Stomach (tissue), 9 donors: ENCODE data around the gene ZNF827. TPM values are rescaled to one million over a fixed set of nuclear protein-coding genes. Genes with fewer than 3 reads are reported as not detected.

Experiments
- DNase-seq, 2 donors: peaks; one replicate each; pipeline versions ENCODE4 v3.0.0 to v3.0.0-alpha.2; 2013 to 2019
- H3K27ac ChIP-seq, 5 donors: fragments of 200-600 bp in 4 of 5; sonication (generic) in 4 of 5; one replicate each; pipeline ENCODE4 v1.5.1; 2013 to 2019; ENCODE audit warnings: mild to moderate bottlenecking in 1 of 5, moderate library complexity in 1 of 5
- H3K27me3 ChIP-seq, 3 donors: fragments of 200-600 bp; sonication (generic); one replicate each; pipeline ENCODE4 v1.5.1; 2017 to 2019; ENCODE audit warnings: mixed run types in 1 of 3
- H3K36me3 ChIP-seq, 4 donors: fragments of 200-600 bp; sonication (generic); 1 replicate in 3 of 4; 2 replicates in 1 of 4; pipeline ENCODE4 v1.5.1; 2016 to 2019
- H3K4me1 ChIP-seq, 4 donors: fragments of 200-600 bp; sonication (generic); one replicate each; pipeline ENCODE4 v1.5.1; 2016 to 2019
- H3K4me3 ChIP-seq, 4 donors: fragments of 200-600 bp; sonication (generic) in 3 of 4; one replicate each; pipeline ENCODE4 v1.5.1; 2016 to 2019; ENCODE audit warnings: mild to moderate bottlenecking in 1 of 4
- H3K9me3 ChIP-seq, 4 donors: fragments of 200-600 bp; sonication (generic); one replicate each; pipeline ENCODE4 v1.5.1; 2016 to 2019
- CTCF ChIP-seq, 7 experiments: fragments of 450-650 bp in 4 of 7; fragments of 200-600 bp in 3 of 7; sonication (generic) in 3 of 7; IDR thresholded peaks; one replicate each; pipeline ENCODE4 v1.5.1; 2016 to 2019; ENCODE audit warnings: antibody characterized with exemption in 7 of 7, control low read depth in 2 of 7, mild to moderate bottlenecking in 1 of 7
- EP300 ChIP-seq: sonication (generic); formaldehyde crosslinking; IDR thresholded peaks from one replicate; pipeline ENCODE4 v1.6.1; 2017; ENCODE audit warnings: antibody characterized with exemption
- POLR2A ChIP-seq, 4 donors: fragments of 450-650 bp; IDR thresholded peaks; one replicate each; pipeline ENCODE4 v1.6.1; 2016; ENCODE audit warnings: antibody characterized with exemption in 4 of 4, control low read depth in 2 of 4, mild to moderate bottlenecking in 1 of 4, moderate library complexity in 1 of 4
- POLR2AphosphoS5 ChIP-seq, 3 donors: sonication (generic); formaldehyde crosslinking; IDR thresholded peaks; one replicate each; pipeline ENCODE4 v1.6.1; 2016; ENCODE audit warnings: antibody characterized with exemption in 3 of 3
- WGBS, 5 donors: extraction: QIAGEN DNeasy Blood & Tissue Kit in 3 of 5; methylation state at CpG; one replicate each; pipeline versions ENCODE4 v1.1.5 to v1.1.7; 2013 to 2018; 5-methylcytosine and 5-hydroxymethylcytosine counted together
- intact Hi-C: fragments of 100-400 bp; cut with DNase I; formaldehyde crosslinking; loops from one replicate; pipeline ENCODE4 v1.15.1; 2023; ENCODE audit warnings: low total_unique reads
- polyA plus RNA-seq, 3 donors: library from polyadenylated mRNA; stranded (reverse); fragments of 200-250 nt; gene quantifications; one replicate each; pipeline ENCODE4 v1.2.3, GENCODE V29; 2013
- total RNA-seq, 5 donors: library from RNA; depleted of rRNA; stranded (reverse); fragments of >200 nt; gene quantifications; one replicate each; pipeline versions ENCODE4 v1.1.0 to v1.2.3, GENCODE V29; 2014 to 2016
- donor health status: healthy with polysubstance abuse.
- donor health status: Bipolar disorder and iron deficiency.
- donor health status: healthy.

The ZNF827 gene
- total and polyA plus RNA-seq, 8 donors: 1.7 to 109 (median 13.5) TPM

GRCh38 chr4:145936997-145937901 is 1.4 kb downstream of the ZNF827 start:
- DNase-seq: peak; percentile 62 to 90
- no peaks in the 10 kb centered on the region for H3K9me3 ChIP-seq
- no peaks in the 10 kb centered on the region for H3K27me3 ChIP-seq
- WGBS, 5 donors: 0 to 2% (median 1%) methylated on average over 46 to 95 of the region's 95 CpGs
- H3K4me3 ChIP-seq: peak overlapping the region; percentile 69 to 90 (median 88)
- peaks cover 7 to 32% (median 21%) of the 10 kb centered on the region in 4 donors for H3K4me1 ChIP-seq
- H3K27ac ChIP-seq: peak overlapping the region; percentile 91 to 98 (median 95)
- no peaks in the 10 kb centered on the region for H3K36me3 ChIP-seq
- TF ChIP-seq POLR2AphosphoS5 (IDR thresholded peaks at IDR 0.05): peak in 2 of 3 donors; percentile 1 to 39
- TF ChIP-seq POLR2A (IDR thresholded peaks at IDR 0.05): no peak
- intact Hi-C loops: no loop called here

- H3K27ac ChIP-seq: peak overlapping the region; percentile 91 to 98 (median 95)
- WGBS, 5 donors: 0 to 1% (median 0%) methylated on average over 64 to 69 of the region's 70 CpGs
- H3K4me1 ChIP-seq: peaks cover 7 to 36% (median 21%) of the 10 kb centered on the region in 4 donors
- H3K27me3 ChIP-seq: no peaks in the 10 kb centered on the region
- TF ChIP-seq EP300 (no peak), POLR2A (IDR thresholded peaks at IDR 0.05) (no peak), POLR2AphosphoS5 (IDR thresholded peaks at IDR 0.05) (peak in 2 of 3 donors; percentile 31 to 41), CTCF (IDR thresholded peaks at IDR 0.05) (peak in 2 of 7 experiments; percentile 5)
- intact Hi-C loops: no loop called here
- H3K9me3 ChIP-seq: no peaks in the 10 kb centered on the region
- H3K36me3 ChIP-seq: no peaks in the 10 kb centered on the region
- H3K4me3 ChIP-seq: peak overlapping the region; percentile 69 to 90 (median 88)
- DNase-seq: peak; percentile 63 to 93
Observed at GRCh38 chr4:145936142-145936996, 2.3 kb downstream of the ZNF827 start.

- 4 to 12% (median 8%) methylated on average over 18 of the region's 18 CpGs for WGBS, 5 donors
- peaks cover 7 to 45% (median 24%) of the 10 kb centered on the region in 4 donors for H3K4me1 ChIP-seq
- DNase-seq: peak; percentile 31 to 79
- H3K36me3 ChIP-seq: no peaks in the 10 kb centered on the region
- H3K9me3 ChIP-seq: no peaks in the 10 kb centered on the region
- H3K4me3 ChIP-seq: peak overlapping the region; percentile 69 to 90 (median 88)
- no peaks in the 10 kb centered on the region for H3K27me3 ChIP-seq
- H3K27ac ChIP-seq: peak overlapping the region; percentile 91 to 98 (median 95)
- intact Hi-C loops: no loop called here
- TF ChIP-seq POLR2AphosphoS5 (IDR thresholded peaks at IDR 0.05) (no peak), POLR2A (IDR thresholded peaks at IDR 0.05) (no peak), CTCF (IDR thresholded peaks at IDR 0.05) (no peak), EP300 (no peak)
Observed at GRCh38 chr4:145935253-145936141, 3.1 kb downstream of the ZNF827 start.

- peak in 1 of 2 donors; percentile 15 for DNase-seq
- Histone ChIP-seq H3K27me3 (no peaks in the 10 kb centered on the region), H3K27ac (peak overlapping the region; percentile 36 to 95 (median 91)), H3K4me1 (peaks cover 7 to 51% (median 25%) of the 10 kb centered on the region in 4 donors), H3K4me3 (no peak overlapping the region), H3K9me3 (no peaks in the 10 kb centered on the region), H3K36me3 (no peaks in the 10 kb centered on the region)
- intact Hi-C loops: no loop called here
- TF ChIP-seq POLR2AphosphoS5 (IDR thresholded peaks at IDR 0.05): no peak
- TF ChIP-seq POLR2A (IDR thresholded peaks at IDR 0.05): no peak
- TF ChIP-seq EP300: no peak
- TF ChIP-seq CTCF (IDR thresholded peaks at IDR 0.05): no peak
- 50 to 69% (median 58%) methylated on average over 3 of the region's 3 CpGs for WGBS, 5 donors
Observed at GRCh38 chr4:145934434-145935047, 4.1 kb downstream of the ZNF827 start.
